ENCODE data around the gene METTL1.
A peak's percentile ranks its signal among the peaks of the same experiment; 100 is the strongest.

Gene METTL1

GRCh38 chr12:57767305-57767698 lies 4.6 kb downstream of the METTL1 start:
- no peak overlapping the region for H3K4me3 ChIP-seq (replicated peaks; ENCODE audit: insufficient read depth, low read length)
- H3K27me3 ChIP-seq (ENCODE audit: insufficient read depth, poor library complexity, severe bottlenecking), result peaks cover 28% of the 10 kb centered on the region
- no peak overlapping the region for H3K27ac ChIP-seq (replicated peaks)
- no peak for DNase-seq (ENCODE audit: low read depth in 1 of 2, low spot score in 1 of 2)
- TF ChIP-seq POLR2AphosphoS5 (IDR thresholded peaks at IDR 0.05; ENCODE audit: low read depth) (no peak), GABPA (IDR thresholded peaks at IDR 0.05; ENCODE audit: low read depth) (no peak), CTCF (IDR thresholded peaks at IDR 0.05; ENCODE audit: insufficient read depth, low read length) (no peak)

- H3K4me3 ChIP-seq (replicated peaks; ENCODE audit: insufficient read depth, low read length), result no peak within 1 kb of the TSS
- TF ChIP-seq POLR2AphosphoS5 (IDR thresholded peaks at IDR 0.05; ENCODE audit: low read depth) (peak; percentile 50), GABPA (IDR thresholded peaks at IDR 0.05; ENCODE audit: low read depth) (no peak), CTCF (IDR thresholded peaks at IDR 0.05; ENCODE audit: insufficient read depth, low read length) (no peak)
- H3K27ac ChIP-seq (replicated peaks), result no peak within 1 kb of the TSS
- peaks cover 28% of the 10 kb centered on the region for H3K27me3 ChIP-seq (ENCODE audit: insufficient read depth, poor library complexity, severe bottlenecking)
- no peak for DNase-seq (ENCODE audit: low read depth in 1 of 2, low spot score in 1 of 2)
Measured at GRCh38 chr12:57766464-57767304, 5.2 kb downstream of the METTL1 start, which contains the start of gene CYP27B1. Gene CYP27B1, minus strand, starts transcription at chr12:57767078. Its CDS starts 37 bp downstream, at chr12:57767041.

- Histone ChIP-seq H3K27ac (replicated peaks) (no peak overlapping the region), H3K27me3 (ENCODE audit: insufficient read depth, poor library complexity, severe bottlenecking) (peaks cover 28% of the 10 kb centered on the region), H3K4me3 (replicated peaks; ENCODE audit: insufficient read depth, low read length) (no peak overlapping the region)
- DNase-seq (ENCODE audit: low read depth in 1 of 2, low spot score in 1 of 2), result no peak
- TF ChIP-seq REST (IDR thresholded peaks at IDR 0.05; ENCODE audit: insufficient replicate concordance, low read depth), result no peak
- TF ChIP-seq GABPA (IDR thresholded peaks at IDR 0.05; ENCODE audit: low read depth), result no peak
- no peak for TF ChIP-seq POLR2AphosphoS5 (IDR thresholded peaks at IDR 0.05; ENCODE audit: low read depth)
- TF ChIP-seq CTCF (IDR thresholded peaks at IDR 0.05; ENCODE audit: insufficient read depth, low read length), result no peak
- TF ChIP-seq SPI1 (IDR thresholded peaks at IDR 0.05; ENCODE audit: borderline replicate concordance, low read depth), result no peak
Measured at GRCh38 chr12:57765698-57766463, 6.0 kb downstream of the METTL1 start.

GRCh38 chr12:57765003-57765697 lies 6.8 kb downstream of the METTL1 start:
- no peak; the same call in 1 of the 2 replicates for TF ChIP-seq SPI1 (IDR thresholded peaks at IDR 0.05; ENCODE audit: borderline replicate concordance, low read depth)
- TF ChIP-seq REST (IDR thresholded peaks at IDR 0.05; ENCODE audit: insufficient replicate concordance, low read depth), result no peak
- TF ChIP-seq POLR2AphosphoS5 (IDR thresholded peaks at IDR 0.05; ENCODE audit: low read depth), result no peak
- no peak for TF ChIP-seq CTCF (IDR thresholded peaks at IDR 0.05; ENCODE audit: insufficient read depth, low read length)
- TF ChIP-seq GABPA (IDR thresholded peaks at IDR 0.05; ENCODE audit: low read depth), result no peak
- Histone ChIP-seq H3K27me3 (ENCODE audit: insufficient read depth, poor library complexity, severe bottlenecking) (peaks cover 28% of the 10 kb centered on the region), H3K4me3 (replicated peaks; ENCODE audit: insufficient read depth, low read length) (peak overlapping the region; percentile 19), H3K27ac (replicated peaks) (no peak overlapping the region)
- DNase-seq (ENCODE audit: low read depth in 1 of 2, low spot score in 1 of 2), result peak in 1 of 2 experiments; percentile 34

Measured in HL-60 (cell line).